A549 (cell line): ENCODE measurements around the gene PTCD1.

Source experiments
- BHLHE40 ChIP-seq: IDR thresholded peaks from 2 replicates; pipeline ENCODE4 v1.6.1; 2012; ENCODE audit warnings: low read depth, low read length, inconsistent platforms
- CHD2 ChIP-seq: fragments of 150-350 bp; IDR thresholded peaks from 2 replicates; pipeline ENCODE4 v1.6.1; 2014; ENCODE audit warnings: low read length; ENCODE audit not compliant: partially characterized antibody
- CTCF ChIP-seq: fragments of >200 bp; sonication (Bioruptor Twin); formaldehyde crosslinking; IDR thresholded peaks from 3 replicates; pipeline ENCODE4 v1.5.1; 2016
- GATA3 ChIP-seq: IDR thresholded peaks from 2 replicates; pipeline ENCODE4 v1.6.1; 2012; ENCODE audit warnings: borderline replicate concordance
- POLR2A ChIP-seq: IDR thresholded peaks from 2 replicates; pipeline ENCODE4 v1.6.1; 2012; ENCODE audit warnings: mild to moderate bottlenecking, low read length
- RAD21 ChIP-seq, 2 experiments: fragments of >200 bp in 1 of 2; sonication (Bioruptor Twin) in 1 of 2; formaldehyde crosslinking in 1 of 2; IDR thresholded peaks in 1 of 2; conservative IDR thresholded peaks in 1 of 2; 2 replicates in 1 of 2; 3 replicates in 1 of 2; pipeline ENCODE4 v1.6.1; 2012 to 2018; ENCODE audit warnings: inconsistent platforms in 1 of 2
- RFX5 ChIP-seq: fragments of 450-650 bp; IDR thresholded peaks from 2 replicates; pipeline ENCODE4 v1.7.1; 2014; ENCODE audit warnings: antibody characterized with exemption, mild to moderate bottlenecking, moderate library complexity
- TF ChIP-seq, protein P1 (sequence below): fragments of 450-650 bp; IDR thresholded peaks from 2 replicates; pipeline ENCODE4 v1.6.1; 2014; ENCODE audit warnings: antibody characterized with exemption
- TF ChIP-seq, protein P2 (sequence below): IDR thresholded peaks from 2 replicates; pipeline ENCODE4 v1.6.1; 2012

DNA sequence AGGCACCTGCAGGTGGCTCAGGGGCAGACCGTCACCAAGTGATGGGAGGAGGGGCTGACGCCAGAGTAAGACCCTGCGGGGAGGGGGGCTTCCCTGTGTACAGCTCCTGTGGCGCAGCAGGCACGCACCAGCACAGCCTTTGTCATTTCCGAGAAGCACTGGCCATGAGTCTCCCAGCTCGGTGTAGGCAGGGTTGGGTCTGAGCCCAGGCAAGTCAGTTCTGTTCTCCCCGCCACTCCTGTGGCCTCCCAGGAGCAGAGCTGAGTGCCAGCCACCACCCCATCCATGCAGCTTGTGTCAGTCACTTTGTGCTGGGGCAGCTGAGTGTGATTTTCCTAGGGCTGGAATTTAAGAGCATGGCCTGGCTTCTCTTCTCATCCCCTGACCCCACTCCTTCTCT lies 13.3 kb upstream of the PTCD1 start:
- TF ChIP-seq CTCF (no peak), POLR2A (no peak), CHD2 (no peak), BHLHE40 (no peak), RFX5 (no peak), RAD21 (conservative IDR thresholded peaks at IDR 0.05 in 1 of 2, IDR thresholded peaks at IDR 0.05 in 1 of 2) (no peak), GATA3 (no peak)
- TF ChIP-seq, protein P1, sequence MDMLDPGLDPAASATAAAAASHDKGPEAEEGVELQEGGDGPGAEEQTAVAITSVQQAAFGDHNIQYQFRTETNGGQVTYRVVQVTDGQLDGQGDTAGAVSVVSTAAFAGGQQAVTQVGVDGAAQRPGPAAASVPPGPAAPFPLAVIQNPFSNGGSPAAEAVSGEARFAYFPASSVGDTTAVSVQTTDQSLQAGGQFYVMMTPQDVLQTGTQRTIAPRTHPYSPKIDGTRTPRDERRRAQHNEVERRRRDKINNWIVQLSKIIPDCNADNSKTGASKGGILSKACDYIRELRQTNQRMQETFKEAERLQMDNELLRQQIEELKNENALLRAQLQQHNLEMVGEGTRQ = no peak
- TF ChIP-seq, protein P2, sequence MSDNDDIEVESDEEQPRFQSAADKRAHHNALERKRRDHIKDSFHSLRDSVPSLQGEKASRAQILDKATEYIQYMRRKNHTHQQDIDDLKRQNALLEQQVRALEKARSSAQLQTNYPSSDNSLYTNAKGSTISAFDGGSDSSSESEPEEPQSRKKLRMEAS = no peak
